Left lung (tissue), 10 donors: Measurements from ENCODE around the gene COL16A1. TPM values are rescaled to one million over a fixed set of nuclear protein-coding genes. Genes with fewer than 3 reads are reported as not detected.

Source experiments
- ATAC-seq: fragments of 200-7000 bp; cut with Tn5 transposase; one replicate; pipeline ENCODE4 v1.9.1; 2020; ENCODE audit warnings: moderate library complexity
- DNase-seq, 4 donors: peaks; one replicate each; pipeline ENCODE4 v3.0.0-alpha.2; 2013 to 2020
- H3K27ac ChIP-seq, 2 donors: fragments of 200-600 bp; sonication (generic) in 1 of 2; one replicate each; pipeline versions ENCODE4 v1.5.0 to v1.8.0; 2020 to 2021
- H3K27me3 ChIP-seq, 2 donors: fragments of 200-600 bp; sonication (generic) in 1 of 2; one replicate each; pipeline versions ENCODE4 v1.5.0 to v1.8.0; 2020 to 2021
- H3K36me3 ChIP-seq, 2 donors: fragments of 200-600 bp; sonication (generic) in 1 of 2; one replicate each; pipeline versions ENCODE4 v1.5.0 to v1.8.0; 2020 to 2021
- H3K4me1 ChIP-seq, 2 donors: fragments of 200-600 bp; one replicate each; pipeline ENCODE4 v1.8.0; 2021
- H3K4me3 ChIP-seq, 2 donors: fragments of 200-600 bp; sonication (generic) in 1 of 2; one replicate each; pipeline versions ENCODE4 v1.5.0 to v1.8.0; 2020 to 2021; ENCODE audit warnings: mild to moderate bottlenecking in 1 of 2
- H3K9me3 ChIP-seq, 2 donors: fragments of 200-600 bp; sonication (generic) in 1 of 2; one replicate each; pipeline versions ENCODE4 v1.5.0 to v1.8.0; 2020 to 2021
- intact Hi-C, 2 donors: fragments of 100-400 bp; cut with DNase I; formaldehyde crosslinking; loops; one replicate each; pipeline versions ENCODE4 v1.11.2 to v1.14.2; 2022
- polyA plus RNA-seq, 6 donors: library from polyadenylated mRNA; unstranded; fragments of 120-200 nt; gene quantifications; one replicate each; pipeline ENCODE4 v1.2.1, GENCODE V29; 2013; ENCODE audit not compliant: insufficient read length in 6 of 6
- total RNA-seq, 2 donors: library from RNA; stranded (reverse); fragmentation: NEBNext Ultra II Directional; extraction: Animal tissue kit (Norgen Biotek cat#: 25700); gene quantifications; one replicate each; pipeline ENCODE4 v1.2.1, GENCODE V29; 2021
- TF ChIP-seq, protein P1 (sequence below), 2 donors: fragments of 200-600 bp; sonication (generic) in 1 of 2; IDR thresholded peaks; one replicate each; pipeline versions ENCODE4 v1.5.0 to v1.8.0; 2021; ENCODE audit warnings: antibody characterized with exemption in 2 of 2
- donor health status: DM: no; HTN: yes; CAD: no.
- donor health status: DM: no; HTN: no; CAD: no.

The COL16A1 gene
- total and polyA plus RNA-seq, 8 donors, result 64.8 to 177 (median 118) TPM

GRCh38 chr1:31626223-31627207 lies 77.3 kb downstream of the COL16A1 start:
- Histone ChIP-seq H3K9me3 (no peaks in the 10 kb centered on the region), H3K4me3 (no peak overlapping the region), H3K36me3 (peaks cover 0 to 65% of the 10 kb centered on the region in 2 donors), H3K4me1 (peaks cover 21 to 23% of the 10 kb centered on the region in 2 donors), H3K27ac (peak overlapping the region in 1 of 2 donors; percentile 47), H3K27me3 (no peaks in the 10 kb centered on the region)
- TF ChIP-seq, protein P1, sequence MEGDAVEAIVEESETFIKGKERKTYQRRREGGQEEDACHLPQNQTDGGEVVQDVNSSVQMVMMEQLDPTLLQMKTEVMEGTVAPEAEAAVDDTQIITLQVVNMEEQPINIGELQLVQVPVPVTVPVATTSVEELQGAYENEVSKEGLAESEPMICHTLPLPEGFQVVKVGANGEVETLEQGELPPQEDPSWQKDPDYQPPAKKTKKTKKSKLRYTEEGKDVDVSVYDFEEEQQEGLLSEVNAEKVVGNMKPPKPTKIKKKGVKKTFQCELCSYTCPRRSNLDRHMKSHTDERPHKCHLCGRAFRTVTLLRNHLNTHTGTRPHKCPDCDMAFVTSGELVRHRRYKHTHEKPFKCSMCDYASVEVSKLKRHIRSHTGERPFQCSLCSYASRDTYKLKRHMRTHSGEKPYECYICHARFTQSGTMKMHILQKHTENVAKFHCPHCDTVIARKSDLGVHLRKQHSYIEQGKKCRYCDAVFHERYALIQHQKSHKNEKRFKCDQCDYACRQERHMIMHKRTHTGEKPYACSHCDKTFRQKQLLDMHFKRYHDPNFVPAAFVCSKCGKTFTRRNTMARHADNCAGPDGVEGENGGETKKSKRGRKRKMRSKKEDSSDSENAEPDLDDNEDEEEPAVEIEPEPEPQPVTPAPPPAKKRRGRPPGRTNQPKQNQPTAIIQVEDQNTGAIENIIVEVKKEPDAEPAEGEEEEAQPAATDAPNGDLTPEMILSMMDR (IDR thresholded peaks at IDR 0.05), result no peak
- ATAC-seq (no peak), DNase-seq (no peak)
- intact Hi-C loops, result no loop called here

DNA sequence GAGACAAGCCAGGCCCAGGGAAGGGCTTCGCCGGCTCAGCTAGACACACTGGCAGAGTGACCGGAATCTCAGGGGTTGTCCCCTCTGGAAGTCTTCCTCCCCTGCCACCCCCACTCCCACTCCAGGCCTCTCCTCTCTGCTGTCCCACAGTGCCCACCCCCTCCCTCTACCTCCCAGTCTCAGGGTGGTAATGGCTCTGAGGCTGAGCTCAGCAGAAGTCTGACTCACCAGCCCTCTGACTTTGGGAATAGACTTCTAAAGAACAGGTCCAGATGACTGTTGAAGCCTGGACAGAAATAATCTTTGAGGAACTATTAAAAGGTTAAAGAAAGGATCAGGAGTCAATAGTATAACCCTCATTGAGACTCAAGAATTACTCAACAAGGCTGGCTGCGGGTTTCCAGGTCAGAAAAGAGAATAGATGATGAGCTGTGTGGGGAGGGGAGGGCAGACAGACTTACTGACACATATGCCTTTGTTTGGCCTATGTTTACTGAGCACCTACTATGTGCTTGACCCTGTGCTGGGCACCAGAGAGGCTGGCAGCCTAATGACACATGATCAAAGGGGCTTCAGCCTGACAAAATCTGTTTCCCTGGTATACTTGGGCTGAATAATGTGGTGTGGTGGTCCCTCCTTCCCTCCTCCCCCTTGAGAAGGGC lies 78.1 kb downstream of the COL16A1 start:
- H3K27me3 ChIP-seq, result no peaks in the 10 kb centered on the region
- ATAC-seq (no peak), DNase-seq (no peak)
- intact Hi-C loops, result no loop called here
- peak overlapping the region in 1 of 2 donors; percentile 47 for H3K27ac ChIP-seq
- peaks cover 21 to 23% of the 10 kb centered on the region in 2 donors for H3K4me1 ChIP-seq
- no peak overlapping the region for H3K4me3 ChIP-seq
- no peaks in the 10 kb centered on the region for H3K9me3 ChIP-seq
- H3K36me3 ChIP-seq, result peaks cover 0 to 56% of the 10 kb centered on the region in 2 donors
- TF ChIP-seq, protein P1 (IDR thresholded peaks at IDR 0.05), result no peak

GRCh38 chr1:31624731-31625514 lies 78.9 kb downstream of the COL16A1 start:
- intact Hi-C loops, result no loop called here
- no peak for ATAC-seq
- H3K27ac ChIP-seq, result no peak overlapping the region

GRCh38 chr1:31624309-31624708 lies 79.5 kb downstream of the COL16A1 start:
- DNase-seq, result no peak

More at GRCh38 chr1:31624731-31625514, 78.9 kb downstream of the COL16A1 start:
- Histone ChIP-seq H3K4me3 (no peak overlapping the region), H3K9me3 (no peaks in the 10 kb centered on the region), H3K27me3 (no peaks in the 10 kb centered on the region), H3K36me3 (peaks cover 0 to 49% of the 10 kb centered on the region in 2 donors), H3K4me1 (peaks cover 21 to 23% of the 10 kb centered on the region in 2 donors)
- TF ChIP-seq, protein P1 (IDR thresholded peaks at IDR 0.05), result no peak
- DNase-seq, result no peak

More at GRCh38 chr1:31624309-31624708, 79.5 kb downstream of the COL16A1 start:
- Histone ChIP-seq H3K27ac (no peak overlapping the region), H3K27me3 (peaks cover 0 to 2% of the 10 kb centered on the region in 2 donors), H3K36me3 (peaks cover 0 to 43% of the 10 kb centered on the region in 2 donors), H3K4me3 (no peak overlapping the region), H3K9me3 (no peaks in the 10 kb centered on the region), H3K4me1 (peaks cover 21 to 23% of the 10 kb centered on the region in 2 donors)
- no peak for ATAC-seq
- TF ChIP-seq, protein P1 (IDR thresholded peaks at IDR 0.05), result no peak
- intact Hi-C loops, result no loop called here
